Nucleus accumbens (tissue), 56 donors: ENCODE measurements around the gene SLC1A1.

Experiments used
- DNase-seq, 56 donors: peaks; one replicate each; lab custom pipeline; 2025; lab: John Stamatoyannopoulos, UW

The SLC1A1 gene

GRCh38 chr9:4573634-4574389 lies 83.5 kb downstream of the SLC1A1 start:
- no peak for DNase-seq

GRCh38 chr9:4574657-4575243 lies 84.5 kb downstream of the SLC1A1 start:
- no peak for DNase-seq

GRCh38 chr9:4575997-4576396 lies 85.7 kb downstream of the SLC1A1 start:
- DNase-seq = no peak

- DNase-seq = no peak
These were observed 86.2 kb downstream of the SLC1A1 start for GRCh38 chr9:4576448-4576847.

GRCh38 chr9:4579001-4579400 lies 88.7 kb downstream of the SLC1A1 start:
- DNase-seq = no peak

- no peak for DNase-seq
These were observed 90.9 kb downstream of the SLC1A1 start for GRCh38 chr9:4581035-4581760.

GRCh38 chr9:4581861-4582565 lies 91.7 kb downstream of the SLC1A1 start:
- DNase-seq = no peak

- no peak for DNase-seq
These were observed 92.7 kb downstream of the SLC1A1 start for GRCh38 chr9:4583001-4583400.

GRCh38 chr9:4584636-4585035 lies 94.4 kb downstream of the SLC1A1 start:
- no peak for DNase-seq

- no peak for DNase-seq
These were observed 94.9 kb downstream of the SLC1A1 start for GRCh38 chr9:4585135-4585534.

GRCh38 chr9:4588721-4589120 lies 98.5 kb downstream of the SLC1A1 start:
- no peak for DNase-seq

GRCh38 chr9:4590430-4591122 lies 100.3 kb downstream of the SLC1A1 start:
- DNase-seq = no peak

GRCh38 chr9:4591123-4591500 lies 100.8 kb downstream of the SLC1A1 start:
- DNase-seq = no peak

GRCh38 chr9:4592295-4592694 lies 102.0 kb downstream of the SLC1A1 start:
- DNase-seq = no peak

- no peak for DNase-seq
These were observed 102.6 kb downstream of the SLC1A1 start for GRCh38 chr9:4592886-4593285.

- no peak for DNase-seq
These were observed 104.3 kb downstream of the SLC1A1 start for GRCh38 chr9:4594545-4594944.

GRCh38 chr9:4594994-4595393 lies 104.7 kb downstream of the SLC1A1 start:
- no peak for DNase-seq

GRCh38 chr9:4596165-4596922 lies 106.1 kb downstream of the SLC1A1 start:
- DNase-seq = no peak

- DNase-seq = no peak
These were observed 110.1 kb downstream of the SLC1A1 start for GRCh38 chr9:4600368-4600767.

- no peak for DNase-seq
These were observed 113.6 kb downstream of the SLC1A1 start for GRCh38 chr9:4603830-4604229.
